MM.1S (cell line): Measurements from ENCODE around the gene SETD3.

Source experiments
- DNase-seq: peaks from one replicate; pipeline ENCODE4 v3.0.0-alpha.2; 2015
- H2AFZ ChIP-seq: fragments of 300-600 bp; sonication (generic); 2 replicates; pipeline ENCODE4 v1.6.0; 2016; ENCODE audit warnings: antibody characterized with exemption, low read length
- H3F3A ChIP-seq: fragments of 300-600 bp; sonication (generic); 2 replicates; pipeline ENCODE4 v1.6.1; 2016; ENCODE audit warnings: mild to moderate bottlenecking, antibody characterized with exemption, low read length, moderate library complexity, mixed read lengths; ENCODE audit not compliant: insufficient read depth
- H3K27ac ChIP-seq: fragments of 300-600 bp; sonication (generic); 2 replicates; pipeline ENCODE4 v1.5.1; 2016; ENCODE audit warnings: mild to moderate bottlenecking, low read length
- H3K27me3 ChIP-seq: fragments of 300-600 bp; sonication (generic); replicated peaks from 2 replicates; pipeline ENCODE4 v1.6.0; 2016; ENCODE audit warnings: low read length; ENCODE audit not compliant: insufficient read depth
- H3K36me3 ChIP-seq: fragments of 300-600 bp; sonication (generic); replicated peaks from 2 replicates; pipeline ENCODE4 v1.6.1; 2016; ENCODE audit warnings: mild to moderate bottlenecking, low read length, mixed read lengths; ENCODE audit not compliant: insufficient read depth
- H3K4me1 ChIP-seq: fragments of 300-600 bp; sonication (generic); 2 replicates; pipeline ENCODE4 v1.6.1; 2016; ENCODE audit warnings: low read length, mixed read lengths
- H3K4me2 ChIP-seq: fragments of 300-600 bp; sonication (generic); 2 replicates; pipeline ENCODE4 v1.6.0; 2016; ENCODE audit warnings: low read depth, low read length
- H3K4me3 ChIP-seq: fragments of 300-600 bp; sonication (generic); 2 replicates; pipeline ENCODE4 v1.5.1; 2016; ENCODE audit warnings: low read length, mixed read lengths
- H3K79me2 ChIP-seq: fragments of 300-600 bp; sonication (generic); 2 replicates; pipeline ENCODE4 v1.6.1; 2016; ENCODE audit warnings: mixed run types, low read length, mixed read lengths
- H3K9ac ChIP-seq: fragments of 300-600 bp; sonication (generic); 2 replicates; pipeline ENCODE4 v1.6.1; 2016; ENCODE audit warnings: low read length, mixed read lengths
- H3K9me2 ChIP-seq: fragments of 300-600 bp; sonication (generic); replicated peaks from 2 replicates; pipeline ENCODE4 v1.6.1; 2016; ENCODE audit warnings: mild to moderate bottlenecking, low read length, mixed read lengths; ENCODE audit not compliant: insufficient read depth
- H3K9me3 ChIP-seq: fragments of 300-600 bp; sonication (generic); replicated peaks from 2 replicates; pipeline ENCODE4 v1.6.1; 2016; ENCODE audit warnings: mild to moderate bottlenecking, low read length, mixed read lengths; ENCODE audit not compliant: insufficient read depth
- H4K20me1 ChIP-seq: fragments of 300-600 bp; sonication (generic); 2 replicates; pipeline ENCODE4 v1.6.1; 2016; ENCODE audit warnings: mild to moderate bottlenecking, low read length, moderate library complexity, mixed read lengths; ENCODE audit not compliant: insufficient read depth
- CTCF ChIP-seq: fragments of 300-600 bp; sonication (generic); IDR thresholded peaks from 2 replicates; pipeline ENCODE4 v1.5.1; 2016; ENCODE audit warnings: antibody characterized with exemption, low read length, mixed read lengths
- EZH2 ChIP-seq: fragments of 300-600 bp; sonication (generic); optimal IDR thresholded peaks from 2 replicates; pipeline ENCODE3; 2017; ENCODE audit warnings: low read depth, mild to moderate bottlenecking, antibody characterized with exemption, low read length, mixed read lengths
- EZH2phosphoT487 ChIP-seq: fragments of 300-600 bp; sonication (generic); IDR thresholded peaks from 2 replicates; pipeline ENCODE4 v1.6.1; 2018; ENCODE audit warnings: antibody characterized with exemption, low read length

Gene SETD3

GRCh38 chr14:99356031-99356608 is 124.5 kb downstream of the SETD3 start:
- no peak overlapping the region for H3K4me2 ChIP-seq
- H3K4me3 ChIP-seq, result no peak overlapping the region
- no peaks in the 10 kb centered on the region for H4K20me1 ChIP-seq
- H3K4me1 ChIP-seq, result no peaks in the 10 kb centered on the region
- no peak for TF ChIP-seq EZH2
- TF ChIP-seq EZH2phosphoT487, result no peak
- no peak for TF ChIP-seq CTCF
- no peaks in the 10 kb centered on the region for H3K36me3 ChIP-seq
- H3K9me3 ChIP-seq, result no peaks in the 10 kb centered on the region
- H3K27me3 ChIP-seq, result no peaks in the 10 kb centered on the region
- no peaks in the 10 kb centered on the region for H3K9me2 ChIP-seq
- H3K9ac ChIP-seq, result no peak overlapping the region
- no peak for DNase-seq
- H3K27ac ChIP-seq, result no peak overlapping the region
- no peaks in the 10 kb centered on the region for H3K79me2 ChIP-seq
- H3F3A ChIP-seq, result no peaks in the 10 kb centered on the region
- H2AFZ ChIP-seq, result no peak overlapping the region

GRCh38 chr14:99354166-99354875 is 126.3 kb downstream of the SETD3 start:
- Histone ChIP-seq H3K9ac (no peak overlapping the region), H4K20me1 (no peaks in the 10 kb centered on the region), H3K9me2 (no peaks in the 10 kb centered on the region), H3K4me1 (no peaks in the 10 kb centered on the region), H3K4me2 (no peak overlapping the region), H3K27me3 (no peaks in the 10 kb centered on the region), H3K9me3 (no peaks in the 10 kb centered on the region), H2AFZ (no peak overlapping the region), H3F3A (no peaks in the 10 kb centered on the region), H3K27ac (no peak overlapping the region), H3K36me3 (no peaks in the 10 kb centered on the region), H3K79me2 (no peaks in the 10 kb centered on the region), H3K4me3 (no peak overlapping the region)
- TF ChIP-seq EZH2 (no peak), EZH2phosphoT487 (no peak), CTCF (no peak)
- DNase-seq, result no peak

GRCh38 chr14:99352688-99353280 is 127.9 kb downstream of the SETD3 start:
- TF ChIP-seq EZH2phosphoT487, result no peak
- no peak for TF ChIP-seq EZH2
- no peak for TF ChIP-seq CTCF
- Histone ChIP-seq H3K79me2 (no peaks in the 10 kb centered on the region), H3K4me2 (no peak overlapping the region), H3K9me2 (no peaks in the 10 kb centered on the region), H3K4me3 (no peak overlapping the region), H3K27me3 (no peaks in the 10 kb centered on the region), H3K4me1 (no peaks in the 10 kb centered on the region), H3K36me3 (no peaks in the 10 kb centered on the region), H4K20me1 (no peaks in the 10 kb centered on the region), H3K9ac (no peak overlapping the region), H3K27ac (no peak overlapping the region), H2AFZ (no peak overlapping the region), H3K9me3 (no peaks in the 10 kb centered on the region), H3F3A (no peaks in the 10 kb centered on the region)
- DNase-seq, result no peak
